GM18867 (cell line): ENCODE results near the gene NUBPL.
A peak's percentile ranks its signal among the peaks of the same experiment; 100 is the strongest.

Source experiments
- ATAC-seq: cut with Tn5 transposase; IDR thresholded peaks from one replicate; pipeline ENCODE4 v1.9.1; 2021; ENCODE audit warnings: mild to moderate bottlenecking, moderate library complexity; ENCODE audit not compliant: unreplicated experiment

The NUBPL gene

GRCh38 chr14:31898838-31899528 lies 337.8 kb downstream of the NUBPL start:
- peak; percentile 60 for ATAC-seq

GRCh38 chr14:31902002-31902401 lies 340.8 kb downstream of the NUBPL start:
- ATAC-seq, result no peak

GRCh38 chr14:31902945-31903646 lies 341.9 kb downstream of the NUBPL start:
- ATAC-seq, result no peak

- ATAC-seq, result no peak
These were observed 348.8 kb downstream of the NUBPL start for GRCh38 chr14:31909977-31910376.
